OCI-LY7 (cell line): ENCODE measurements around the gene PWWP2B. TPM values are rescaled to one million over a fixed set of nuclear protein-coding genes. Genes with fewer than 3 reads are reported as not detected.

Source experiments
- BruUV-seq: library from RNA; stranded (reverse); fragments of 400-500 nt; replicated peaks from 2 replicates; lab custom pipeline; 2021; lab: Mats Ljungman, UMichigan
- CTCF ChIA-PET: fragments of 300-600 bp; sonication (Branson Sonifier 250); formaldehyde crosslinking; loops from one replicate; lab custom pipeline; 2022; ENCODE audit warnings: antibody characterized with exemption; ENCODE audit not compliant: unreplicated experiment; lab: Charles Lee
- POLR2A ChIA-PET: fragments of 300-600 bp; sonication (Branson Sonifier 250); formaldehyde crosslinking; loops from one replicate; lab custom pipeline; 2022; ENCODE audit warnings: antibody characterized with exemption; lab: Charles Lee
- DNase-seq: peaks from one replicate; pipeline ENCODE4 v3.0.0-alpha.2; 2015; ENCODE audit warnings: low spot score
- H2AFZ ChIP-seq: fragments of 200-600 bp; sonication (generic), shearing (Covaris generic); 2 replicates; pipeline ENCODE4 v1.6.1; 2014; ENCODE audit warnings: mild to moderate bottlenecking, antibody characterized with exemption, low read length, moderate library complexity
- H3K27ac ChIP-seq: fragments of 200-600 bp; sonication (generic); 2 replicates; pipeline ENCODE4 v1.5.1; 2014; ENCODE audit warnings: mixed run types, low read depth, mild to moderate bottlenecking, moderate library complexity, low read length, inconsistent platforms; ENCODE audit not compliant: poor library complexity, severe bottlenecking
- H3K36me3 ChIP-seq: fragments of 200-600 bp; sonication (generic); 2 replicates; pipeline ENCODE4 v1.6.1; 2014; ENCODE audit warnings: mild to moderate bottlenecking, antibody characterized with exemption, low read length, moderate library complexity, mixed read lengths; ENCODE audit not compliant: insufficient read depth
- H3K4me1 ChIP-seq: fragments of 200-600 bp; sonication (generic); 2 replicates; pipeline ENCODE4 v1.5.1; 2014; ENCODE audit warnings: mild to moderate bottlenecking, low read length; ENCODE audit not compliant: insufficient read depth, poor library complexity, severe bottlenecking
- H3K4me2 ChIP-seq: fragments of 200-600 bp; sonication (generic); 2 replicates; pipeline ENCODE4 v1.6.1; 2014; ENCODE audit warnings: mild to moderate bottlenecking, low read length
- H3K4me3 ChIP-seq: fragments of 200-600 bp; sonication (generic); 2 replicates; pipeline ENCODE4 v1.5.1; 2014; ENCODE audit warnings: mild to moderate bottlenecking, low read depth, low read length; ENCODE audit not compliant: poor library complexity, severe bottlenecking
- H3K79me2 ChIP-seq: fragments of 200-600 bp; sonication (generic); 2 replicates; pipeline ENCODE4 v1.6.1; 2016; ENCODE audit warnings: low read depth, mild to moderate bottlenecking, low read length, moderate library complexity, mixed read lengths; ENCODE audit not compliant: insufficient read depth
- H3K9me2 ChIP-seq: fragments of 200-600 bp; sonication (generic); 2 replicates; pipeline ENCODE4 v1.6.1; 2016; ENCODE audit warnings: mild to moderate bottlenecking, low read length, mixed read lengths; ENCODE audit not compliant: insufficient read depth
- H3K9me3 ChIP-seq: fragments of 200-600 bp; sonication (generic); 2 replicates; pipeline ENCODE4 v1.6.1; 2014; ENCODE audit warnings: mild to moderate bottlenecking, mixed run types, low read length, mixed read lengths
- H4K20me1 ChIP-seq: fragments of 200-600 bp; sonication (generic); 2 replicates; pipeline ENCODE4 v1.6.1; 2014; ENCODE audit warnings: mild to moderate bottlenecking, antibody characterized with exemption, low read length, moderate library complexity, mixed read lengths; ENCODE audit not compliant: insufficient read depth
- EZH2phosphoT487 ChIP-seq: fragments of 200-600 bp; sonication (generic); IDR thresholded peaks from 2 replicates; pipeline ENCODE4 v1.6.1; 2018; ENCODE audit warnings: low read depth, borderline replicate concordance, mild to moderate bottlenecking, mixed run types, antibody characterized with exemption, low read length, moderate library complexity, mixed read lengths
- intact Hi-C: fragments of 100-400 bp; cut with micrococcal nuclease; formaldehyde crosslinking; loops from one replicate; pipeline ENCODE4 v1.10.0; 2022; ENCODE audit not compliant: unreplicated experiment
- total RNA-seq, 2 experiments: library from RNA; depleted of rRNA in 1 of 2; stranded (reverse); fragments of >200 nt in 1 of 2; shearing (Covaris generic) in 1 of 2; gene quantifications; 2 replicates each; pipeline ENCODE4 v1.2.3, GENCODE V29; 2014 to 2022
- TF ChIP-seq, protein P1 (sequence below): fragments of 200-600 bp; sonication (generic); conservative IDR thresholded peaks from 2 replicates; pipeline ENCODE4 v1.5.1; 2014; ENCODE audit warnings: mild to moderate bottlenecking, antibody characterized with exemption, low read length, moderate library complexity, mixed read lengths

PWWP2B gene
- total RNA-seq, 2 experiments from 2014 or later: 5.9 to 10.6 TPM

- no peaks in the 10 kb centered on the region for H3K79me2 ChIP-seq
- no peak overlapping the region for H2AFZ ChIP-seq
- H3K4me1 ChIP-seq: peaks cover 52% of the 10 kb centered on the region
- H3K27ac ChIP-seq: peak overlapping the region; percentile 69
- no peak for DNase-seq
- H3K9me2 ChIP-seq: no peaks in the 10 kb centered on the region
- no peak overlapping the region for H3K4me2 ChIP-seq
- TF ChIP-seq EZH2phosphoT487: no peak
- TF ChIP-seq, protein P1, sequence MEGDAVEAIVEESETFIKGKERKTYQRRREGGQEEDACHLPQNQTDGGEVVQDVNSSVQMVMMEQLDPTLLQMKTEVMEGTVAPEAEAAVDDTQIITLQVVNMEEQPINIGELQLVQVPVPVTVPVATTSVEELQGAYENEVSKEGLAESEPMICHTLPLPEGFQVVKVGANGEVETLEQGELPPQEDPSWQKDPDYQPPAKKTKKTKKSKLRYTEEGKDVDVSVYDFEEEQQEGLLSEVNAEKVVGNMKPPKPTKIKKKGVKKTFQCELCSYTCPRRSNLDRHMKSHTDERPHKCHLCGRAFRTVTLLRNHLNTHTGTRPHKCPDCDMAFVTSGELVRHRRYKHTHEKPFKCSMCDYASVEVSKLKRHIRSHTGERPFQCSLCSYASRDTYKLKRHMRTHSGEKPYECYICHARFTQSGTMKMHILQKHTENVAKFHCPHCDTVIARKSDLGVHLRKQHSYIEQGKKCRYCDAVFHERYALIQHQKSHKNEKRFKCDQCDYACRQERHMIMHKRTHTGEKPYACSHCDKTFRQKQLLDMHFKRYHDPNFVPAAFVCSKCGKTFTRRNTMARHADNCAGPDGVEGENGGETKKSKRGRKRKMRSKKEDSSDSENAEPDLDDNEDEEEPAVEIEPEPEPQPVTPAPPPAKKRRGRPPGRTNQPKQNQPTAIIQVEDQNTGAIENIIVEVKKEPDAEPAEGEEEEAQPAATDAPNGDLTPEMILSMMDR: no peak
- H3K36me3 ChIP-seq: no peaks in the 10 kb centered on the region
- intact Hi-C loops: loop anchor here (1.0 to 5.0 kb wide), 3 partner anchors 23 to 283 kb away; partner anchors contain the start of gene PWWP2B
- ChIA-PET CTCF (interaction anchor here (0.7 kb wide), 1 partner anchor 27 kb away, joined by 5 read pairs; no protein-coding TSS in a partner anchor), POLR2A (interaction anchor here (0.5 to 1.3 kb wide), 3 partner anchors 12 to 121 kb away, joined by 3 read pairs; no protein-coding TSS in a partner anchor)
- H3K4me3 ChIP-seq: no peak overlapping the region
- no TSS peak for BruUV-seq
- no peaks in the 10 kb centered on the region for H3K9me3 ChIP-seq
- H4K20me1 ChIP-seq: no peaks in the 10 kb centered on the region
Measured at GRCh38 chr10:132445516-132446194, 48.7 kb downstream of the PWWP2B start.

DNA sequence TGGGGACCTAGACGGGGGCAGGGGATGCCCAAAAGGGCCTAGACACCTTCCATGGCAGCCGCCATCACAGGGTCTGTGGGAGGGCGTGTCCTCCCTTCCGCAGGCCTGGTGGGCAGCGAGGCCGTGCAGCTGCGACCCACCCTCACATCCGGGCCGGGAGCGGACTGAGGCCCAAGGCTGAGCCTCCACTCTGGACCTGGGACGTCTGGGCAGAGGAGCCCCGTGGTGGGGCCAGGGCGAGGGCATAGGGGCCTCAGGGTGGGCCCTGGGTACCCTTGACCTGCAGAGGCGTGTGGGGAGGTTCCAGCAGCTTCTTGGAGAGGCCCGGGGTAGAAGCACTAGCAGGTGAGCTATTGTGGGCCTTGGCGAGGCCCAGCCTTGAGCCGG is 49.2 kb downstream of the PWWP2B start:
- Histone ChIP-seq H2AFZ (peak overlapping the region; percentile 1; the same call in 1 of the 2 replicates), H3K9me2 (no peaks in the 10 kb centered on the region), H3K9me3 (no peaks in the 10 kb centered on the region), H3K4me1 (peaks cover 52% of the 10 kb centered on the region), H3K4me3 (no peak overlapping the region), H3K36me3 (no peaks in the 10 kb centered on the region), H3K4me2 (peak overlapping the region; percentile 73), H3K27ac (peak overlapping the region; percentile 81), H4K20me1 (no peaks in the 10 kb centered on the region), H3K79me2 (no peaks in the 10 kb centered on the region)
- intact Hi-C loops: loop anchor here (1.0 to 5.0 kb wide), 3 partner anchors 24 to 284 kb away; partner anchors contain the start of gene PWWP2B
- POLR2A ChIA-PET: interaction anchor here (0.5 to 1.5 kb wide), 3 partner anchors 24 to 121 kb away, joined by 3 to 18 read pairs (median 3); partner anchors contain the start of gene PWWP2B
- DNase-seq: no peak
- BruUV-seq: no TSS peak
- TF ChIP-seq, protein P1: no peak
- TF ChIP-seq EZH2phosphoT487: no peak
- CTCF ChIA-PET: interaction anchor here (0.6 to 1.2 kb wide), 3 partner anchors 24 to 76 kb away, joined by 3 to 8 read pairs (median 5); no protein-coding TSS in a partner anchor
